Trophoblast cell (in vitro differentiated cells and primary cell): ENCODE data around the gene VWA8.

ENCODE experiments used
- DNase-seq, 2 donors: peaks; one replicate each; pipeline ENCODE4 v3.0.0-alpha.2; 2016
- H2AFZ ChIP-seq: 2 replicates; pipeline ENCODE4 v1.6.1; 2013; ENCODE audit warnings: low read length, moderate library complexity, mild to moderate bottlenecking; ENCODE audit not compliant: insufficient read depth, poor library complexity
- H2AK5ac ChIP-seq: 2 replicates; pipeline ENCODE4 v1.6.1; 2013; ENCODE audit warnings: mild to moderate bottlenecking, low read length
- H2BK120ac ChIP-seq: 2 replicates; pipeline ENCODE4 v1.6.1; 2013; ENCODE audit warnings: low read length, mild to moderate bottlenecking, moderate library complexity; ENCODE audit not compliant: insufficient read depth, poor library complexity
- H2BK12ac ChIP-seq: 2 replicates; pipeline ENCODE4 v1.6.1; 2013; ENCODE audit warnings: mild to moderate bottlenecking, low read length, moderate library complexity
- H2BK5ac ChIP-seq: 2 replicates; pipeline ENCODE4 v1.6.1; 2013; ENCODE audit warnings: low read length, low read depth, moderate library complexity, mild to moderate bottlenecking; ENCODE audit not compliant: poor library complexity
- H3K14ac ChIP-seq: 2 replicates; pipeline ENCODE4 v1.6.1; 2013; ENCODE audit warnings: mild to moderate bottlenecking, low read length
- H3K18ac ChIP-seq: 2 replicates; pipeline ENCODE4 v1.6.1; 2013; ENCODE audit warnings: mild to moderate bottlenecking, low read length
- H3K23ac ChIP-seq: 2 replicates; pipeline ENCODE4 v1.6.1; 2013; ENCODE audit warnings: low read length
- H3K27ac ChIP-seq: 2 replicates; pipeline ENCODE4 v1.5.1; 2013; ENCODE audit warnings: low read depth, mild to moderate bottlenecking, inconsistent platforms, low read length, moderate library complexity
- H3K27me3 ChIP-seq: 2 replicates; pipeline ENCODE4 v1.6.1; 2013; ENCODE audit warnings: inconsistent platforms, mild to moderate bottlenecking, low read length, moderate library complexity; ENCODE audit not compliant: insufficient read depth
- H3K36me3 ChIP-seq, 2 experiments: 1 replicate in 1 of 2; 2 replicates in 1 of 2; pipeline ENCODE4 v1.6.1; 2013; ENCODE audit warnings: low read length in 2 of 2, mild to moderate bottlenecking in 2 of 2, moderate library complexity in 1 of 2; ENCODE audit not compliant: insufficient read depth in 2 of 2, control insufficient read depth in 1 of 2
- H3K4ac ChIP-seq: 2 replicates; pipeline ENCODE4 v1.6.1; 2013; ENCODE audit warnings: low read depth, mild to moderate bottlenecking, low read length, moderate library complexity
- H3K4me1 ChIP-seq, 2 experiments: 1 replicate in 1 of 2; 2 replicates in 1 of 2; pipeline ENCODE4 v1.6.1; 2013; ENCODE audit warnings: low read length in 2 of 2, mild to moderate bottlenecking in 2 of 2, moderate library complexity in 1 of 2; ENCODE audit not compliant: insufficient read depth in 2 of 2, control insufficient read depth in 1 of 2
- H3K4me2 ChIP-seq: 2 replicates; pipeline ENCODE4 v1.6.1; 2013; ENCODE audit warnings: inconsistent platforms, mild to moderate bottlenecking, low read length, moderate library complexity
- H3K4me3 ChIP-seq: 2 replicates; pipeline ENCODE4 v1.5.1; 2013; ENCODE audit warnings: mild to moderate bottlenecking, low read depth, low read length, inconsistent platforms
- H3K79me1 ChIP-seq: one replicate; pipeline ENCODE4 v1.6.1; 2013; ENCODE audit warnings: low read length
- H3K79me2 ChIP-seq: 2 replicates; pipeline ENCODE4 v1.6.1; 2013; ENCODE audit warnings: low read length, mild to moderate bottlenecking; ENCODE audit not compliant: control insufficient read depth, insufficient read depth, poor library complexity
- H3K9ac ChIP-seq: 2 replicates; pipeline ENCODE4 v1.6.1; 2013; ENCODE audit warnings: mild to moderate bottlenecking, low read length
- H3K9me3 ChIP-seq: 2 replicates; pipeline ENCODE4 v1.6.1; 2013; ENCODE audit warnings: low read depth, mild to moderate bottlenecking, control low read depth, inconsistent platforms, low read length; ENCODE audit not compliant: insufficient read depth
- H4K12ac ChIP-seq: 2 replicates; pipeline ENCODE4 v1.6.1; 2013; ENCODE audit warnings: low read depth, mild to moderate bottlenecking, low read length, moderate library complexity
- H4K8ac ChIP-seq: 2 replicates; pipeline ENCODE4 v1.6.1; 2013; ENCODE audit warnings: low read depth, mild to moderate bottlenecking, low read length, moderate library complexity
- H4K91ac ChIP-seq: one replicate; pipeline ENCODE4 v1.6.1; 2013; ENCODE audit warnings: low read depth, mild to moderate bottlenecking, low read length, moderate library complexity
- WGBS: extraction: QIAGEN DNeasy Blood & Tissue Kit; methylation state at CpG from one replicate; pipeline ENCODE4 v1.1.7; 2013; ENCODE audit warnings: missing lambda C conversion rate; ENCODE audit not compliant: insufficient read length, insufficient coverage; ENCODE audit errors: extremely low coverage; 5-methylcytosine and 5-hydroxymethylcytosine counted together

VWA8 gene

GRCh38 chr13:41699759-41700158 lies 261.1 kb downstream of the VWA8 start:
- no peaks in the 10 kb centered on the region for H3K79me2 ChIP-seq
- no peak overlapping the region for H3K27ac ChIP-seq
- H3K27me3 ChIP-seq = no peaks in the 10 kb centered on the region
- no peak overlapping the region for H2BK120ac ChIP-seq
- no peak overlapping the region for H3K9ac ChIP-seq
- no peak overlapping the region for H2BK5ac ChIP-seq
- no peaks in the 10 kb centered on the region for H3K36me3 ChIP-seq
- no peak overlapping the region for H2BK12ac ChIP-seq
- no peak overlapping the region for H3K4ac ChIP-seq
- H4K91ac ChIP-seq = no peak overlapping the region
- H2AFZ ChIP-seq = no peak overlapping the region
- no peak overlapping the region for H4K8ac ChIP-seq
- H3K4me3 ChIP-seq = no peak overlapping the region
- H3K79me1 ChIP-seq = no peaks in the 10 kb centered on the region
- WGBS = no CpG with 5 or more reads among the region's 1 CpG
- DNase-seq = no peak
- no peak overlapping the region for H4K12ac ChIP-seq
- no peak overlapping the region for H3K4me2 ChIP-seq
- no peak overlapping the region for H3K18ac ChIP-seq
- H3K4me1 ChIP-seq = no peaks in the 10 kb centered on the region
- peaks cover 2% of the 10 kb centered on the region for H3K9me3 ChIP-seq
- no peak overlapping the region for H2AK5ac ChIP-seq
- H3K23ac ChIP-seq = no peak overlapping the region
- no peak overlapping the region for H3K14ac ChIP-seq

- Histone ChIP-seq H4K91ac (no peak overlapping the region), H4K12ac (no peak overlapping the region)
These were observed 263.3 kb downstream of the VWA8 start for GRCh38 chr13:41697578-41697977.

GRCh38 chr13:41696163-41697003 lies 264.5 kb downstream of the VWA8 start:
- Histone ChIP-seq H3K23ac (no peak overlapping the region), H3K9ac (no peak overlapping the region), H3K36me3 (no peaks in the 10 kb centered on the region), H3K4ac (no peak overlapping the region), H3K4me3 (no peak overlapping the region), H4K8ac (no peak overlapping the region), H2BK12ac (no peak overlapping the region), H2BK5ac (no peak overlapping the region), H3K79me1 (no peaks in the 10 kb centered on the region), H3K27ac (no peak overlapping the region), H4K12ac (no peak overlapping the region), H2AK5ac (no peak overlapping the region), H3K9me3 (peaks cover 2% of the 10 kb centered on the region), H2AFZ (no peak overlapping the region), H3K79me2 (no peaks in the 10 kb centered on the region), H3K4me2 (no peak overlapping the region), H2BK120ac (no peak overlapping the region), H3K27me3 (no peaks in the 10 kb centered on the region), H4K91ac (no peak overlapping the region), H3K14ac (no peak overlapping the region), H3K4me1 (no peaks in the 10 kb centered on the region), H3K18ac (no peak overlapping the region)
- DNase-seq = peak; percentile 74 to 93

More at GRCh38 chr13:41697578-41697977, 263.3 kb downstream of the VWA8 start:
- Histone ChIP-seq H3K18ac (no peak overlapping the region), H3K79me1 (no peaks in the 10 kb centered on the region), H3K36me3 (no peaks in the 10 kb centered on the region), H3K23ac (no peak overlapping the region), H3K9ac (no peak overlapping the region), H2AFZ (no peak overlapping the region), H3K27ac (no peak overlapping the region), H3K9me3 (peaks cover 2% of the 10 kb centered on the region), H3K4me3 (no peak overlapping the region), H3K27me3 (no peaks in the 10 kb centered on the region), H3K4ac (no peak overlapping the region), H3K14ac (no peak overlapping the region), H4K8ac (no peak overlapping the region), H2BK120ac (no peak overlapping the region), H2BK5ac (no peak overlapping the region), H2BK12ac (no peak overlapping the region), H3K4me2 (no peak overlapping the region), H2AK5ac (no peak overlapping the region), H3K79me2 (no peaks in the 10 kb centered on the region), H3K4me1 (no peaks in the 10 kb centered on the region)
- 100% methylated on average over 1 of the region's 6 CpGs for WGBS
- no peak for DNase-seq

- Histone ChIP-seq H3K79me1 (no peaks in the 10 kb centered on the region), H3K27me3 (no peaks in the 10 kb centered on the region), H3K4me1 (no peaks in the 10 kb centered on the region), H3K4ac (no peak overlapping the region), H2BK5ac (no peak overlapping the region), H3K36me3 (no peaks in the 10 kb centered on the region), H2AFZ (no peak overlapping the region), H3K4me2 (no peak overlapping the region), H3K18ac (no peak overlapping the region), H3K27ac (no peak overlapping the region), H3K23ac (no peak overlapping the region), H3K9ac (no peak overlapping the region), H2BK12ac (no peak overlapping the region), H2AK5ac (no peak overlapping the region), H4K8ac (no peak overlapping the region), H3K79me2 (no peaks in the 10 kb centered on the region), H3K9me3 (peaks cover 2% of the 10 kb centered on the region), H4K12ac (no peak overlapping the region), H4K91ac (no peak overlapping the region), H2BK120ac (no peak overlapping the region), H3K4me3 (no peak overlapping the region), H3K14ac (no peak overlapping the region)
- peak in 1 of 2 donors; percentile 37 for DNase-seq
- no CpG with 5 or more reads among the region's 5 CpGs for WGBS
These were observed 266.2 kb downstream of the VWA8 start for GRCh38 chr13:41694545-41695301.
